PC-9 (cell line): Measurements from ENCODE around the gene RNASET2.

ENCODE experiments used
- EZH2 ChIP-seq: fragments of 200-600 bp; sonication (generic); IDR thresholded peaks from 2 replicates; pipeline ENCODE4 v1.8.0; 2017; ENCODE audit warnings: antibody characterized with exemption, low read depth
- TF ChIP-seq, protein P1 (sequence below): fragments of 200-600 bp; sonication (generic); conservative IDR thresholded peaks from 2 replicates; pipeline ENCODE4 v1.6.1; 2017; ENCODE audit warnings: mixed run types, antibody characterized with exemption, mild to moderate bottlenecking, moderate library complexity

DNA sequence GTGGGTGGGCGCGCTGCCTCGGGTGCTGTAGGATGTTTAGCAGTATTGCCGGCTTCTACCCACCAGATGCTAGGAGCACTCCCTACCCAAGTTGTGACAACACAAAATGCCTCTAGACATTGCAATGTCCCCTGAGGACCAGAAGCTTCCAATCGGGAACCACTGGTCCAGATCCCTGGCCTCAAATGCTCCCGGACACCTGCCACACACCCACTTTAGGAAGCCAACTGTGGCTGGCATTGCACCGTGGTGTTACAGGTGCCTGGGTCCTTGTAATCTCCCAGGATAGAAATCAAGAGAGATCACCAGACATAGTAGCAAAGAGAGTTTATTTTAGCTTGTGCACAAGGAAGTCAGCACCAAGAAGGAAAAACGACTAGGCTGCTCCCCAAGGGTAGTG, 14.9 kb upstream of the RNASET2 start:
- TF ChIP-seq, protein P1, sequence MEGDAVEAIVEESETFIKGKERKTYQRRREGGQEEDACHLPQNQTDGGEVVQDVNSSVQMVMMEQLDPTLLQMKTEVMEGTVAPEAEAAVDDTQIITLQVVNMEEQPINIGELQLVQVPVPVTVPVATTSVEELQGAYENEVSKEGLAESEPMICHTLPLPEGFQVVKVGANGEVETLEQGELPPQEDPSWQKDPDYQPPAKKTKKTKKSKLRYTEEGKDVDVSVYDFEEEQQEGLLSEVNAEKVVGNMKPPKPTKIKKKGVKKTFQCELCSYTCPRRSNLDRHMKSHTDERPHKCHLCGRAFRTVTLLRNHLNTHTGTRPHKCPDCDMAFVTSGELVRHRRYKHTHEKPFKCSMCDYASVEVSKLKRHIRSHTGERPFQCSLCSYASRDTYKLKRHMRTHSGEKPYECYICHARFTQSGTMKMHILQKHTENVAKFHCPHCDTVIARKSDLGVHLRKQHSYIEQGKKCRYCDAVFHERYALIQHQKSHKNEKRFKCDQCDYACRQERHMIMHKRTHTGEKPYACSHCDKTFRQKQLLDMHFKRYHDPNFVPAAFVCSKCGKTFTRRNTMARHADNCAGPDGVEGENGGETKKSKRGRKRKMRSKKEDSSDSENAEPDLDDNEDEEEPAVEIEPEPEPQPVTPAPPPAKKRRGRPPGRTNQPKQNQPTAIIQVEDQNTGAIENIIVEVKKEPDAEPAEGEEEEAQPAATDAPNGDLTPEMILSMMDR, result no peak
- no peak for TF ChIP-seq EZH2
